GM18951 (cell line): ENCODE measurements around the gene HSF2BP.
"Not testable (repeated sequence)": the region's sequence is repeated elsewhere in the genome, so short reads cannot be mapped to it uniquely, and the experiment has no call there.

Experiments
- POLR2A ChIP-seq: IDR thresholded peaks from 4 replicates; pipeline ENCODE4 v1.6.1; 2011; ENCODE audit warnings: mild to moderate bottlenecking; ENCODE audit not compliant: insufficient read length, insufficient read depth; ENCODE audit errors: extremely low read depth
- in situ Hi-C: fragments of 300-500 bp; cut with MboI; formaldehyde crosslinking; loops from one replicate; pipeline ENCODE4 v1.12.0; 2022; ENCODE audit warnings: low sequenced_read_pairs, mixed read lengths, inconsistent platforms; ENCODE audit not compliant: unreplicated experiment

The HSF2BP gene

GRCh38 chr21:43634618-43635017 is 24.7 kb downstream of the HSF2BP start:
- in situ Hi-C loops: loop anchor here (25.0 kb wide), 1 partner anchor 497 kb away; no protein-coding TSS in a partner anchor
- TF ChIP-seq POLR2A: no peak

- no peak for TF ChIP-seq POLR2A
- in situ Hi-C loops: loop anchor here (25.0 kb wide), 1 partner anchor 495 kb away; no protein-coding TSS in a partner anchor
Observed at GRCh38 chr21:43632373-43632905, 26.8 kb downstream of the HSF2BP start.

DNA sequence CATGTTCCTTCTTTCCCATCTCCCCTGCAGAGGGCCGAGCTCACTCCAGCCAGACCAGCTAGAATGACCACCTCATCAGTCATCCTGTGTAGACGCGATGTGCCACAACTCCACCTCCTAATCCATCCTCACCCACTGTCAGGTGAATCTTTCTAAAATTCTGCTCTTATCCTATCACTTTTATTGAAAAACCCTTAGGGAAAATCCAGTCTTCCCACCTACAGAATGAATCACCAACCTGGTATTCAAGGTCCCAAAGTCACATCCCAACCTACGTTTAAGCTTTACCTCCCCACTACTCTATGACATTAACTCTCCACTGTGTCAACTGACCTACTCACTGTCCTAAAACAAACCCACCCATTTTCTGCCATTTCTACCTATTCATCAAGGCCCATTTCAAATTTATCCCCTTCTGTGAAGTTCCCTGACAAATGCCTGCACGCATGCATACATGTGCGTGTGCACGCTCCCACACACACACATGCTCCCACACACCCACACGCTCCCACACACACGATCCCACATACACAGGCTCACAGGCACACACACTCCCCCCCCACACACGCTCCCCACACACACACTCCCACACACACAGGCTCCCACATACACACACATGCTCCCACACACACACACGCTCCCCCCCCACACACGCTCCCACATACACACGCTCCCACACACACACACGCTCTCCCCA is 27.7 kb downstream of the HSF2BP start:
- TF ChIP-seq POLR2A: no peak
- in situ Hi-C loops: loop anchor here (25.0 kb wide), 1 partner anchor 494 kb away; no protein-coding TSS in a partner anchor

GRCh38 chr21:43627527-43627926 is 31.8 kb downstream of the HSF2BP start:
- TF ChIP-seq POLR2A: no peak

DNA sequence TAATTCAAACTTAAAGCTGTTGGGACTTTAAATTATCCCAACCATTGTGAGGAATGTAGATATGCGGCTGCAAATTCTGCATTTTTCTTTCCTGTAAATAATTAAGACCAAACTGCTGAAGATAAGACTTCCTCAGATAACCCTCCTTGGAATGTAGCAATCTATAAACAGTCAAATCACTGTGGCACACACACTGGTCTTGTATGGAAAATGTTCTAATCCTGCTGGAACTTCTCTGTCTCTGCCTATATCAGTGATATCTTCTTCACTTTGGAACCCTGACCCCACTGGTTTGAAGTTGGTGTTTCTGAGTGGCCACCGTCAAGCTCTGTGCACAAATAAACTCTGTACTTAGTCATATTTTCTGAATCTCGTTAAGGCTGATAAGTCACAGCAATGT is 32.9 kb downstream of the HSF2BP start:
- no peak for TF ChIP-seq POLR2A
- in situ Hi-C loops: loop anchor here (25.0 kb wide), 1 partner anchor 489 kb away; no protein-coding TSS in a partner anchor

More at GRCh38 chr21:43627527-43627926, 31.8 kb downstream of the HSF2BP start:
- in situ Hi-C loops: loop anchor here (25.0 kb wide), 1 partner anchor 490 kb away; no protein-coding TSS in a partner anchor

GRCh38 chr21:43624339-43624738 is 34.9 kb downstream of the HSF2BP start:
- in situ Hi-C loops: no loop called here
- no peak for TF ChIP-seq POLR2A

DNA sequence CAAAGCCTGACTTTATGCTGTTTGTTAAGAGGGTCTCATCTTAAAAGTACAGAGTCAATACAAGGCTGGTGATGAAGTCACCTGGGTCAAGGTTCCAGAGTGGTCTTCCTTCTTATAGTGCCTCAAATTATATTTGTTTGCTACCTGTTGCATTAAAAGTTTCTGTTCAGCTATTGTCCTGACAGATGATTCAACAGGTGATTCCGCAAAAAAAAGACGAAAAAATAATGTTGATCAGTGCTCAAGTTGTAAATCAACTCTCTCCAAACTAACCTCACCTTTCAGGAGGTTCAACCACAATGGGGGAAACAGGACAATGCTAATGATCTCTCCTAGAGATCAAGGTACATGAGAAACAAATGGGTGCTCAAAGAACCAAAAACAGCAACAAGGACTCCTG is 35.7 kb downstream of the HSF2BP start:
- in situ Hi-C loops: no loop called here
- no peak for TF ChIP-seq POLR2A

GRCh38 chr21:43622796-43623195 is 36.5 kb downstream of the HSF2BP start:
- no peak for TF ChIP-seq POLR2A
- in situ Hi-C loops: no loop called here

DNA sequence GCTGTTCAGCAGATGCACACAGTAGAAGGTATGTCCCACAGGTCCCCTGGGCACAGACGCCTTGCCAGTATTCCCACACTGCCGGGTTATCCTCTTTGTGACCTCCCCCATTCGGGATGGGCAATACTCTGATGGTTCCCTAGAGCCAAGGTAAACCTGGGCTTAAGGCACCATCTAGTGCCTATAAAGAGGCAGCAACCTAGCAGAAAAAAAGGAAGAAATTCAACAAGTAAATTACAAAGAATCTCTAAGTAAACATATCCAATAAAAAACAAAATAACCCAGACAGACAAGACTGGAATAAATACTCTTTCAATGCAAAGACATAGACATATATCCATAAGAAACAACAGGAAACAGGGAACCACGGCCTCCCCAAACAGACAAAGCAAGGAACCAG is 39.4 kb downstream of the HSF2BP start:
- TF ChIP-seq POLR2A: no peak
- in situ Hi-C loops: no loop called here

DNA sequence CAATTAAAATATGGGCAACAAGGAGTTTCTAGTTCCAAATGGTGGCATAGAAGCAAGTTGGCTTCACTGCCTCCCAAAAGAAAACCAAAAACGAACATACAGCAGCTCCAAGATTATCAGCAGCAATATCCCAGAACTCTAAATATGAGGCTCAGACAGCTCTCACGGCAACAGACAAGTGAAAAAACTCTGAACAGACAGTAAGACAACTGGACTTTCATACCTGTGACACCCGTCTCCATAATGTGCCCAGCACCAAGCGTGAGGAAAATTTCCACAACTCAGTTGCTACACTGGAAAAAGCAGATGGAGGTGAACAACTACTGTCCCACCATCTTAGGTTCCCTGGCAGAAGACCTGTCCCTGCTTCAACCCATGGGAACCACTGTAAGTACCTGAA is 39.9 kb downstream of the HSF2BP start:
- TF ChIP-seq POLR2A: no peak
- in situ Hi-C loops: no loop called here

DNA sequence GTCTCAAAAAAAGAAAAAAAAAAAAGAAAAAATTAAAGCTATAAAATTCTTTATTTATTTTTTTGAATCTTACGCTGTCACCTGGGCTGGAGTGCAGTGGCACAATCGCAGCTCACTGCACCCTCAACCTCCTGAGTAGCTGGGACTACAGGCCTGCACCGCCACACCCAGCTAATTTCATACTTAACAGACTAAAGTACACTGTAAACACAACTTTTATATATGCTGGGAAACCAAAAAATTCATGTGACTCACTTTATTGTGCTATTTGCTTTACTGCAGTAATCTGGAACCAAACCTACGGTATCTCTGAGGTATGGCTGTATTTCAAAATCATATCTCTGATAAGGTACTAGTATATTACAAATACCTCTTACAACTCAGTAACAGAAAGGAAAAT is 40.3 kb downstream of the HSF2BP start:
- TF ChIP-seq POLR2A: no peak

DNA sequence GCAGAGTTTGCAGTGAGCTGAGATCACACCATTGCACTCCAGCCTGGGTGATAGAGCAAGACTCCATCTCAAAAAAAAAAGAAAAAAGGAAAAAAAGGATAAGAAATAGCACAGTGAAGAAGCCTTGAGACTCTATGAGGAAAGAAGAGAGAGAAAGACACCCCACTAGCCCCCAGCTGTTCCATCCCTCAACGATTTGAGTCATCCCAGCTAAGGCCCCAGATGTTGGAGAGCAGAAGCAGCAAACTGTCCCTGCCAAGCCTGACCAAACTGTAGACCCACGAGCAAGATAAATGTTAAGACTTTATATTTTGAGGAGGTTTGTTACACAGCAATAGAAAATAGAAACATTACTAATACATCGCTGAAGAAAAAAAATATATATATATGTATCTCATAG is 42.4 kb downstream of the HSF2BP start:
- in situ Hi-C loops: not testable (repeated sequence)

More for the DNA sequence above, 40.3 kb downstream of the HSF2BP start:
- in situ Hi-C loops: no loop called here

DNA sequence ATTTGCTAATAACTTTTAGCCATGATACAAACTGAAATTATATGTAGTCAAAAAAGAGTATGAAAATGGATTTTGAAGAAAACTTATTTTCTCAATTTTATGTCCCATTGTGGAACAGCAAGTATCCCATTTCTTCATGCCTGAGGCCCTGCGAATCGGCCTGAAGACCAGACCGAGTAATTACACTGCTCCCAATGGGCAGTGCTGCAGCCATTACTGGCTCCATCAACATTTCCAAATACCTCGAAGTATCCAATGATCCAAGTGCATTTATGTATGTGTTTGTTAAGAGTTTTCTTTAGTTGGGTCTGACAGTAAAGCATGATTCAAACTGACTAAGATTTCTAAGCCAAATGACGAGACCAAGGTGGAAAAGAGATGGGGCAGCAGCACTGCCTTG is 44.4 kb downstream of the HSF2BP start:
- no peak for TF ChIP-seq POLR2A
- in situ Hi-C loops: no loop called here
